HEK293 (cell line): ENCODE results near the gene SYNDIG1.

Source experiments
- CTCF ChIA-PET: fragments of 350-600 bp; formaldehyde crosslinking; extraction: SDS; loops from one replicate; lab custom pipeline; 2021; ENCODE audit warnings: antibody characterized with exemption; lab: Yijun Ruan, JAX
- POLR2A ChIA-PET: fragments of 300-600 bp; formaldehyde crosslinking; extraction: SDS; loops from one replicate; lab custom pipeline; 2020; ENCODE audit warnings: antibody characterized with exemption, inconsistent platforms; lab: Yijun Ruan, JAX
- H3K27ac ChIP-seq: fragments of 200-500 bp; sonication (Bioruptor generic); 2 replicates; pipeline ENCODE4 v1.5.1; 2014; ENCODE audit warnings: low read depth, low read length, control low read depth, inconsistent platforms; ENCODE audit errors: extremely low read depth
- H3K36me3 ChIP-seq, 2 experiments: fragments of 200-500 bp in 1 of 2; sonication (Bioruptor generic) in 1 of 2; 1 replicate in 1 of 2; 2 replicates in 1 of 2; pipeline ENCODE4 v1.5.1; 2014 to 2017; ENCODE audit warnings: inconsistent platforms in 2 of 2, low read length in 2 of 2; ENCODE audit not compliant: control insufficient read depth in 2 of 2, insufficient read depth in 1 of 2
- H3K4me1 ChIP-seq: fragments of 200-500 bp; sonication (Bioruptor generic); 2 replicates; pipeline ENCODE4 v1.5.1; 2014; ENCODE audit warnings: mild to moderate bottlenecking, low read length, inconsistent platforms; ENCODE audit not compliant: control insufficient read depth, insufficient read depth
- H3K4me3 ChIP-seq: 2 replicates; pipeline ENCODE4 v1.5.1; 2011; ENCODE audit warnings: low read depth, mild to moderate bottlenecking, control low read depth, low read length, moderate library complexity
- H3K9me3 ChIP-seq: fragments of 200-500 bp; sonication (Bioruptor generic); 2 replicates; pipeline ENCODE4 v1.5.1; 2014; ENCODE audit warnings: low read depth, low read length, inconsistent platforms; ENCODE audit not compliant: control insufficient read depth, insufficient read depth
- HOXA7 ChIP-seq: sonication (generic); formaldehyde crosslinking; IDR thresholded peaks from 2 replicates; pipeline ENCODE4 v1.8.1; 2022; ENCODE audit warnings: missing genetic modification reagents, borderline replicate concordance
- KLF7 ChIP-seq: fragments of 450-650 bp; formaldehyde crosslinking; IDR thresholded peaks from 2 replicates; pipeline ENCODE4 v1.5.1; 2016; ENCODE audit warnings: missing biosample characterization, missing genetic modification characterization, borderline replicate concordance
- PATZ1 ChIP-seq: fragments of 450-650 bp; formaldehyde crosslinking; IDR thresholded peaks from 2 replicates; pipeline ENCODE4 v1.5.1; 2016; ENCODE audit warnings: missing biosample characterization, missing genetic modification characterization
- ZBTB11 ChIP-seq: fragments of 450-650 bp; formaldehyde crosslinking; conservative IDR thresholded peaks from 2 replicates; pipeline ENCODE4 v1.5.1; 2016; ENCODE audit warnings: low read depth, missing biosample characterization, missing genetic modification characterization
- ZBTB48 ChIP-seq: fragments of 450-650 bp; formaldehyde crosslinking; IDR thresholded peaks from 2 replicates; pipeline ENCODE4 v1.5.1; 2016; ENCODE audit warnings: missing biosample characterization, missing genetic modification characterization
- ZFP41 ChIP-seq: fragments of 450-650 bp; formaldehyde crosslinking; IDR thresholded peaks from 2 replicates; pipeline ENCODE4 v1.5.1; 2016; ENCODE audit warnings: missing biosample characterization, missing genetic modification characterization, borderline replicate concordance
- ZNF423 ChIP-seq: fragments of 450-650 bp; formaldehyde crosslinking; IDR thresholded peaks from 2 replicates; pipeline ENCODE4 v1.5.1; 2016; ENCODE audit warnings: missing biosample characterization, missing genetic modification characterization
- ZNF555 ChIP-seq: fragments of 450-650 bp; formaldehyde crosslinking; conservative IDR thresholded peaks from 2 replicates; pipeline ENCODE4 v1.5.1; 2017; ENCODE audit warnings: missing biosample characterization, mild to moderate bottlenecking, missing genetic modification characterization, inconsistent platforms
- ZNF561 ChIP-seq: fragments of 450-650 bp; IDR thresholded peaks from 2 replicates; pipeline ENCODE4 v1.5.1; 2018; ENCODE audit warnings: missing biosample characterization, missing genetic modification characterization, borderline replicate concordance
- ZNF707 ChIP-seq: fragments of 450-650 bp; formaldehyde crosslinking; IDR thresholded peaks from 2 replicates; pipeline ENCODE4 v1.5.1; 2016; ENCODE audit warnings: missing biosample characterization, missing genetic modification characterization
- ZNF747 ChIP-seq: fragments of 450-650 bp; formaldehyde crosslinking; IDR thresholded peaks from 2 replicates; pipeline ENCODE4 v1.5.1; 2016; ENCODE audit warnings: missing biosample characterization, missing genetic modification characterization
- ZNF791 ChIP-seq: fragments of 450-650 bp; formaldehyde crosslinking; IDR thresholded peaks from 2 replicates; pipeline ENCODE4 v1.5.1; 2016; ENCODE audit warnings: missing biosample characterization, missing genetic modification characterization
- TF ChIP-seq, protein P1 (sequence below): fragments of 450-650 bp; formaldehyde crosslinking; IDR thresholded peaks from 2 replicates; pipeline ENCODE4 v1.5.1; 2016; ENCODE audit warnings: missing biosample characterization, missing genetic modification characterization
- TF ChIP-seq, protein P2 (sequence below): fragments of 450-650 bp; formaldehyde crosslinking; IDR thresholded peaks from 2 replicates; pipeline ENCODE4 v1.5.1; 2016; ENCODE audit warnings: missing biosample characterization, missing genetic modification characterization
- TF ChIP-seq, protein P3 (sequence below): sonication (generic); formaldehyde crosslinking; IDR thresholded peaks from 2 replicates; pipeline ENCODE4 v1.8.1; 2022; ENCODE audit warnings: mild to moderate bottlenecking, moderate library complexity, missing genetic modification reagents
- TF ChIP-seq, protein P4 (sequence below): fragments of 450-650 bp; formaldehyde crosslinking; IDR thresholded peaks from 2 replicates; pipeline ENCODE4 v1.5.1; 2016; ENCODE audit warnings: missing biosample characterization, missing genetic modification characterization
- TF ChIP-seq, protein P5 (sequence below): fragments of 450-650 bp; formaldehyde crosslinking; IDR thresholded peaks from 2 replicates; pipeline ENCODE4 v1.5.1; 2017; ENCODE audit warnings: missing biosample characterization, missing genetic modification characterization

The SYNDIG1 gene

DNA sequence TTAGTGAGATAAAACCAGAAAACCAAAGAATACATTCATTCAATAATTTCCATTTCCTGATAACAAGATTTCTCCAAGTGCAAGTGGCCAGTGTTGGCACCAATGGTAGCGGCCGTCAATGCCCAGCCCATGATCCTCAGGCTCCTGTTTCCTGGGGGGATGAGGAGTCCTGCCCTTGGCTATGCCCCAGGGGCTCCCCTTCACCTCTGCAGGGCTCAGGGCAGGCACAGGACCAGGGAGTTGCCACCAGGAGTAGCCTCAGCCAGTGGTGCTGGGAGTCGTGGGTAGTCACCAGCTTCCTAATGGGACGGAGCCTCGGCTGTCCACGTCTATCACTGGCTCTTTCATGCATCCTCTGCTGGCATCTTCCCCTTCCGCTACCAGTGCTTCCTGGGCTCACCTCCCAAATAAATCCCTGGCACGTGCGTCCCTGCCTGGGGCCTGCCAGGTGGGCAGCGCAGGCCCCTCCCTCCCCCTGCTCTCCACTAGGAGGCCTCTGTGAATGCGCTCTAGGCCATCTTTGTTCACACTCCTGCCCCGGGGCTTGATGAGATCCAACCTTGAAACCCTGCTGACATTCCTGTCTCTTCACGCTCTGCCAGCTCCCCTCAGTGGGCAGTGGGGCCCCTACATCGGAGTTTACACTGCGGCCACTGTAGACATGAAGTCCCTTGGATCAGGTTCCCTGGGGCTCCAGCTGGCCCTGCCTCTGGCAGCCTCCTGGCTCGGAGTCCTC, 215.7 kb downstream of the SYNDIG1 start:
- Histone ChIP-seq H3K27ac (no peak overlapping the region), H3K4me1 (no peaks in the 10 kb centered on the region), H3K4me3 (no peak overlapping the region), H3K36me3 (no peaks in the 10 kb centered on the region), H3K9me3 (no peaks in the 10 kb centered on the region)
- CTCF ChIA-PET = no interaction called here
- no peak for TF ChIP-seq ZNF561 (tag by site-specific recombination)
- no peak for TF ChIP-seq ZNF707
- TF ChIP-seq, protein P1, sequence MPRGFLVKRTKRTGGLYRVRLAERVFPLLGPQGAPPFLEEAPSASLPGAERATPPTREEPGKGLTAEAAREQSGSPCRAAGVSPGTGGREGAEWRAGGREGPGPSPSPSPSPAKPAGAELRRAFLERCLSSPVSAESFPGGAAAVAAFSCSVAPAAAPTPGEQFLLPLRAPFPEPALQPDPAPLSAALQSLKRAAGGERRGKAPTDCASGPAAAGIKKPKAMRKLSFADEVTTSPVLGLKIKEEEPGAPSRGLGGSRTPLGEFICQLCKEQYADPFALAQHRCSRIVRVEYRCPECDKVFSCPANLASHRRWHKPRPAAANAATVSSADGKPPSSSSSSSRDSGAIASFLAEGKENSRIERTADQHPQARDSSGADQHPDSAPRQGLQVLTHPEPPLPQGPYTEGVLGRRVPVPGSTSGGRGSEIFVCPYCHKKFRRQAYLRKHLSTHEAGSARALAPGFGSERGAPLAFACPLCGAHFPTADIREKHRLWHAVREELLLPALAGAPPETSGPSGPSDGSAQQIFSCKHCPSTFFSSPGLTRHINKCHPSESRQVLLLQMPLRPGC (tag by site-specific recombination) = no peak
- no peak for TF ChIP-seq ZBTB11
- TF ChIP-seq, protein P2, sequence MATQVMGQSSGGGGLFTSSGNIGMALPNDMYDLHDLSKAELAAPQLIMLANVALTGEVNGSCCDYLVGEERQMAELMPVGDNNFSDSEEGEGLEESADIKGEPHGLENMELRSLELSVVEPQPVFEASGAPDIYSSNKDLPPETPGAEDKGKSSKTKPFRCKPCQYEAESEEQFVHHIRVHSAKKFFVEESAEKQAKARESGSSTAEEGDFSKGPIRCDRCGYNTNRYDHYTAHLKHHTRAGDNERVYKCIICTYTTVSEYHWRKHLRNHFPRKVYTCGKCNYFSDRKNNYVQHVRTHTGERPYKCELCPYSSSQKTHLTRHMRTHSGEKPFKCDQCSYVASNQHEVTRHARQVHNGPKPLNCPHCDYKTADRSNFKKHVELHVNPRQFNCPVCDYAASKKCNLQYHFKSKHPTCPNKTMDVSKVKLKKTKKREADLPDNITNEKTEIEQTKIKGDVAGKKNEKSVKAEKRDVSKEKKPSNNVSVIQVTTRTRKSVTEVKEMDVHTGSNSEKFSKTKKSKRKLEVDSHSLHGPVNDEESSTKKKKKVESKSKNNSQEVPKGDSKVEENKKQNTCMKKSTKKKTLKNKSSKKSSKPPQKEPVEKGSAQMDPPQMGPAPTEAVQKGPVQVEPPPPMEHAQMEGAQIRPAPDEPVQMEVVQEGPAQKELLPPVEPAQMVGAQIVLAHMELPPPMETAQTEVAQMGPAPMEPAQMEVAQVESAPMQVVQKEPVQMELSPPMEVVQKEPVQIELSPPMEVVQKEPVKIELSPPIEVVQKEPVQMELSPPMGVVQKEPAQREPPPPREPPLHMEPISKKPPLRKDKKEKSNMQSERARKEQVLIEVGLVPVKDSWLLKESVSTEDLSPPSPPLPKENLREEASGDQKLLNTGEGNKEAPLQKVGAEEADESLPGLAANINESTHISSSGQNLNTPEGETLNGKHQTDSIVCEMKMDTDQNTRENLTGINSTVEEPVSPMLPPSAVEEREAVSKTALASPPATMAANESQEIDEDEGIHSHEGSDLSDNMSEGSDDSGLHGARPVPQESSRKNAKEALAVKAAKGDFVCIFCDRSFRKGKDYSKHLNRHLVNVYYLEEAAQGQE = no peak
- no peak for TF ChIP-seq ZNF555
- TF ChIP-seq KLF7 (tag by site-specific recombination) = no peak
- TF ChIP-seq, protein P3, sequence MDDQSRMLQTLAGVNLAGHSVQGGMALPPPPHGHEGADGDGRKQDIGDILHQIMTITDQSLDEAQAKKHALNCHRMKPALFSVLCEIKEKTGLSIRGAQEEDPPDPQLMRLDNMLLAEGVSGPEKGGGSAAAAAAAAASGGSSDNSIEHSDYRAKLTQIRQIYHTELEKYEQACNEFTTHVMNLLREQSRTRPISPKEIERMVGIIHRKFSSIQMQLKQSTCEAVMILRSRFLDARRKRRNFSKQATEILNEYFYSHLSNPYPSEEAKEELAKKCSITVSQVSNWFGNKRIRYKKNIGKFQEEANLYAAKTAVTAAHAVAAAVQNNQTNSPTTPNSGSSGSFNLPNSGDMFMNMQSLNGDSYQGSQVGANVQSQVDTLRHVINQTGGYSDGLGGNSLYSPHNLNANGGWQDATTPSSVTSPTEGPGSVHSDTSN = no peak
- TF ChIP-seq, protein P4, sequence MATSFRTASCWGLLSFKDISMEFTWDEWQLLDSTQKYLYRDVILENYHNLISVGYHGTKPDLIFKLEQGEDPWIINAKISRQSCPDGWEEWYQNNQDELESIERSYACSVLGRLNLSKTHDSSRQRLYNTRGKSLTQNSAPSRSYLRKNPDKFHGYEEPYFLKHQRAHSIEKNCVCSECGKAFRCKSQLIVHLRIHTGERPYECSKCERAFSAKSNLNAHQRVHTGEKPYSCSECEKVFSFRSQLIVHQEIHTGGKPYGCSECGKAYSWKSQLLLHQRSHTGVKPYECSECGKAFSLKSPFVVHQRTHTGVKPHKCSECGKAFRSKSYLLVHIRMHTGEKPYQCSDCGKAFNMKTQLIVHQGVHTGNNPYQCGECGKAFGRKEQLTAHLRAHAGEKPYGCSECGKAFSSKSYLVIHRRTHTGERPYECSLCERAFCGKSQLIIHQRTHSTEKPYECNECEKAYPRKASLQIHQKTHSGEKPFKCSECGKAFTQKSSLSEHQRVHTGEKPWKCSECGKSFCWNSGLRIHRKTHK (tag by site-specific recombination) = no peak
- no peak for TF ChIP-seq ZNF747 (tag by site-specific recombination)
- TF ChIP-seq ZNF791 (tag by site-specific recombination) = no peak
- TF ChIP-seq HOXA7 (CRISPR knock-in tag) = no peak
- TF ChIP-seq ZNF423 (tag by site-specific recombination) = no peak
- no peak for TF ChIP-seq PATZ1 (tag by site-specific recombination)
- TF ChIP-seq, protein P5, sequence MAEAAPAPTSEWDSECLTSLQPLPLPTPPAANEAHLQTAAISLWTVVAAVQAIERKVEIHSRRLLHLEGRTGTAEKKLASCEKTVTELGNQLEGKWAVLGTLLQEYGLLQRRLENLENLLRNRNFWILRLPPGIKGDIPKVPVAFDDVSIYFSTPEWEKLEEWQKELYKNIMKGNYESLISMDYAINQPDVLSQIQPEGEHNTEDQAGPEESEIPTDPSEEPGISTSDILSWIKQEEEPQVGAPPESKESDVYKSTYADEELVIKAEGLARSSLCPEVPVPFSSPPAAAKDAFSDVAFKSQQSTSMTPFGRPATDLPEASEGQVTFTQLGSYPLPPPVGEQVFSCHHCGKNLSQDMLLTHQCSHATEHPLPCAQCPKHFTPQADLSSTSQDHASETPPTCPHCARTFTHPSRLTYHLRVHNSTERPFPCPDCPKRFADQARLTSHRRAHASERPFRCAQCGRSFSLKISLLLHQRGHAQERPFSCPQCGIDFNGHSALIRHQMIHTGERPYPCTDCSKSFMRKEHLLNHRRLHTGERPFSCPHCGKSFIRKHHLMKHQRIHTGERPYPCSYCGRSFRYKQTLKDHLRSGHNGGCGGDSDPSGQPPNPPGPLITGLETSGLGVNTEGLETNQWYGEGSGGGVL (tag by site-specific recombination) = no peak
- no peak for TF ChIP-seq ZBTB48 (tag by site-specific recombination)
- no peak for TF ChIP-seq ZFP41
- POLR2A ChIA-PET = no interaction called here
